Fibroblast of skin of abdomen (primary cell): ENCODE results near the gene MBD6.
"Not testable (repeated sequence)": the region's sequence is repeated elsewhere in the genome, so short reads cannot be mapped to it uniquely, and the experiment has no call there.

ENCODE experiments used
- DNase-seq: peaks from one replicate; pipeline ENCODE4 v3.0.0-alpha.2; 2013

Gene MBD6

GRCh38 chr12:57515934-57516541 is 6.6 kb upstream of the MBD6 start:
- DNase-seq = no peak

GRCh38 chr12:57516617-57517153 is 5.9 kb upstream of the MBD6 start:
- DNase-seq = no peak

- DNase-seq = peak; percentile 59
Observed at GRCh38 chr12:57517187-57517586, 5.4 kb upstream of the MBD6 start.

- DNase-seq = not testable (repeated sequence)
Observed at GRCh38 chr12:57517718-57518117, 4.9 kb upstream of the MBD6 start.

GRCh38 chr12:57518176-57518919 is 4.3 kb upstream of the MBD6 start:
- no peak for DNase-seq

GRCh38 chr12:57518920-57519795 is 3.5 kb upstream of the MBD6 start:
- peak; percentile 47 for DNase-seq

GRCh38 chr12:57519796-57520052 is 2.9 kb upstream of the MBD6 start:
- peak; percentile 27 for DNase-seq

GRCh38 chr12:57520053-57520818 is 2.4 kb upstream of the MBD6 start, which contains the start of gene DDIT3:
Gene DDIT3 (minus strand): TSS chr12:57520514. CDS start chr12:57517406, 3,108 bp downstream.
- DNase-seq = peak; percentile 99

GRCh38 chr12:57521525-57522010 is 1.1 kb upstream of the MBD6 start:
- peak; percentile 75 for DNase-seq

- peak; percentile 61 for DNase-seq
Observed at GRCh38 chr12:57522887-57523705, 472 bp downstream of the MBD6 start.

GRCh38 chr12:57523706-57524614 is 1.3 kb downstream of the MBD6 start:
- DNase-seq = no peak

GRCh38 chr12:57524814-57525614 is 2.4 kb downstream of the MBD6 start:
- no peak for DNase-seq

GRCh38 chr12:57525615-57526383 is 3.2 kb downstream of the MBD6 start:
- DNase-seq = no peak

GRCh38 chr12:57526477-57527126 is 4.0 kb downstream of the MBD6 start:
- no peak for DNase-seq

- DNase-seq = no peak
Observed at GRCh38 chr12:57527184-57527583, 4.6 kb downstream of the MBD6 start.

GRCh38 chr12:57528176-57528575 is 5.6 kb downstream of the MBD6 start:
- DNase-seq = no peak

GRCh38 chr12:57528831-57529555 is 6.4 kb downstream of the MBD6 start:
- DNase-seq = no peak
